Measurements from ENCODE around the gene FBXO15.

DNA sequence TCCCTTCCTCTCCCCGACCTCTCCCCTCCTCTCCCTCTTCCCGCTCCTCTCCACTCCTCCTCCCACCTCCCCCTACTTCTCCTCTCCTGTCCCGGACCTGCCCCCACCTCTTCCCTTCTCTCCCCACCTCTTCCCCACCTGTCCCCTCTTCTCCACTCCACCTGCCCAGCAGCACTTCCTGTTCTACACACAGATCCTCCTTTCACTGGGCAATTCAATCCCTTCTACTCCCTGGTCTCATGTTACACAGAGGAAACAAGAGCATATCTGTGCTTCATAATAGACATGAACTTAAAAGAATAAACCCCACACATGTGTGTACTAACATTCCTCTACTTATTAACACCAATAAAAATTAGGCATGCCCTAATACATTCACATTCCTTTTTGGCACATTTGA lies 35.5 kb upstream of the FBXO15 start:
- TF ChIP-seq, protein P1, sequence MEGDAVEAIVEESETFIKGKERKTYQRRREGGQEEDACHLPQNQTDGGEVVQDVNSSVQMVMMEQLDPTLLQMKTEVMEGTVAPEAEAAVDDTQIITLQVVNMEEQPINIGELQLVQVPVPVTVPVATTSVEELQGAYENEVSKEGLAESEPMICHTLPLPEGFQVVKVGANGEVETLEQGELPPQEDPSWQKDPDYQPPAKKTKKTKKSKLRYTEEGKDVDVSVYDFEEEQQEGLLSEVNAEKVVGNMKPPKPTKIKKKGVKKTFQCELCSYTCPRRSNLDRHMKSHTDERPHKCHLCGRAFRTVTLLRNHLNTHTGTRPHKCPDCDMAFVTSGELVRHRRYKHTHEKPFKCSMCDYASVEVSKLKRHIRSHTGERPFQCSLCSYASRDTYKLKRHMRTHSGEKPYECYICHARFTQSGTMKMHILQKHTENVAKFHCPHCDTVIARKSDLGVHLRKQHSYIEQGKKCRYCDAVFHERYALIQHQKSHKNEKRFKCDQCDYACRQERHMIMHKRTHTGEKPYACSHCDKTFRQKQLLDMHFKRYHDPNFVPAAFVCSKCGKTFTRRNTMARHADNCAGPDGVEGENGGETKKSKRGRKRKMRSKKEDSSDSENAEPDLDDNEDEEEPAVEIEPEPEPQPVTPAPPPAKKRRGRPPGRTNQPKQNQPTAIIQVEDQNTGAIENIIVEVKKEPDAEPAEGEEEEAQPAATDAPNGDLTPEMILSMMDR (IDR thresholded peaks at IDR 0.05 in 4 of 5, conservative IDR thresholded peaks at IDR 0.05 in 1 of 5) = no peak
- TF ChIP-seq POLR2A (IDR thresholded peaks at IDR 0.05) = no peak
